HG02840 (cell line): ENCODE measurements around the gene LIPJ.

Experiments
- ATAC-seq: cut with Tn5 transposase; IDR thresholded peaks from one replicate; pipeline ENCODE4 v1.9.1; 2021; ENCODE audit warnings: mild to moderate bottlenecking, moderate library complexity, moderate number of reproducible peaks; ENCODE audit not compliant: unreplicated experiment, low FRiP score

Gene LIPJ

GRCh38 chr10:88586462-88586861 lies at the start of gene LIPJ:
TSS of gene LIPJ (plus strand) at chr10:88586762. CDS start at chr10:88590688, 3,926 bp downstream.
- ATAC-seq: no peak

- ATAC-seq: no peak
These were observed 49.2 kb upstream of the LIPJ start for GRCh38 chr10:88537322-88537721.

GRCh38 chr10:88538048-88538447 lies 48.5 kb upstream of the LIPJ start:
- no peak for ATAC-seq

- ATAC-seq: no peak
These were observed 46.2 kb upstream of the LIPJ start for GRCh38 chr10:88540351-88540750.

- no peak for ATAC-seq
These were observed 45.4 kb upstream of the LIPJ start for GRCh38 chr10:88541116-88541626.

GRCh38 chr10:88542522-88542921 lies 44.0 kb upstream of the LIPJ start:
- ATAC-seq: no peak

GRCh38 chr10:88544140-88544870 lies 42.3 kb upstream of the LIPJ start:
- no peak for ATAC-seq

GRCh38 chr10:88545359-88545758 lies 41.2 kb upstream of the LIPJ start:
- no peak for ATAC-seq

- no peak for ATAC-seq
These were observed 40.1 kb upstream of the LIPJ start for GRCh38 chr10:88546497-88546896.

GRCh38 chr10:88551246-88551645 lies 35.3 kb upstream of the LIPJ start:
- no peak for ATAC-seq

GRCh38 chr10:88553116-88553752 lies 33.3 kb upstream of the LIPJ start:
- ATAC-seq: no peak

- ATAC-seq: no peak
These were observed 31.2 kb upstream of the LIPJ start for GRCh38 chr10:88555190-88555908.

- ATAC-seq: no peak
These were observed 29.3 kb upstream of the LIPJ start for GRCh38 chr10:88557256-88557655.

- no peak for ATAC-seq
These were observed 28.9 kb upstream of the LIPJ start for GRCh38 chr10:88557658-88558057.

GRCh38 chr10:88562152-88562551 lies 24.4 kb upstream of the LIPJ start:
- no peak for ATAC-seq

- ATAC-seq: no peak
These were observed 21.5 kb upstream of the LIPJ start for GRCh38 chr10:88565072-88565471.

- no peak for ATAC-seq
These were observed 4.2 kb upstream of the LIPJ start for GRCh38 chr10:88582411-88582805.

- peak; percentile 85 for ATAC-seq
These were observed 3.6 kb upstream of the LIPJ start, which contains the start of gene RNLS for GRCh38 chr10:88582806-88583583. TSS of gene RNLS (minus strand) at chr10:88583318.

- no peak for ATAC-seq
These were observed 3.0 kb upstream of the LIPJ start for GRCh38 chr10:88583584-88583957.

- ATAC-seq: no peak
These were observed 5.8 kb downstream of the LIPJ start for GRCh38 chr10:88592381-88592780.

- no peak for ATAC-seq
These were observed 6.3 kb downstream of the LIPJ start for GRCh38 chr10:88592906-88593305.
